ENCODE measurements around the gene TNS3. TPM values are rescaled to one million over a fixed set of nuclear protein-coding genes. Genes with fewer than 3 reads are reported as not detected.

The TNS3 gene
- total and polyA plus RNA-seq, 9 of the 15 experiments (the other 6 are each of a cell fraction or from before 2014, with no cell fraction given): 0.20 TPM; not detected in 8

DNA sequence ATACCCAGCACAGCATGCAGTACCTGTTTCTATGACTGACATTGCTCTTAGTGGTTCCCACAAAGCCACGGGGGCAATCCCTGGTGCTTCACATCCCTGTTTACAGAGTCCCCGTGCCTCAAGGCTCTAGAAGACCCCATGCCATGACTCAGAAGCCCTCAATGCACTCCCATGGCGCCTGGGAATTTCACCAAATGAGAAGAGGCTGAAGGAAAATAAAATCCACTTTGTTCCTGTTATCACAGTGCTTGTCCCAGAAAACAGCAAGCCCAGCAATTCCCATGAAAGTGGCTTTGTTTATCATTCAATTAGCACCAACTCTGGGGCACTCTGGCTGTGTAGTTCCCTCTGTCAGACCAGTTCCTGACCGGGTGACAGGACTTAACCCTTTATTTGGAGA, 268.3 kb downstream of the TNS3 start:
- Histone ChIP-seq H3K27me3 (ENCODE audit: control insufficient read depth in 2 of 2, insufficient read depth in 2 of 2, low read length in 2 of 2) (peaks cover 6 to 30% of the 10 kb centered on the region in 2 experiments; a peak in 4 of 5 replicates), H3K9me1 (ENCODE audit: control insufficient read depth, insufficient read depth, low read length) (no peaks in the 10 kb centered on the region), H3K4me2 (ENCODE audit: insufficient read depth, low read length) (no peak overlapping the region), H3K27ac (ENCODE audit: extremely low read depth, low read depth, low read length) (no peak overlapping the region), H4K20me1 (replicated peaks; ENCODE audit: control insufficient read depth, insufficient read depth, low read length) (no peaks in the 10 kb centered on the region), H3K79me2 (ENCODE audit: control insufficient read depth, insufficient read depth, low read length) (no peaks in the 10 kb centered on the region), H3K36me3 (ENCODE audit: control insufficient read depth, insufficient read depth, low read length) (no peaks in the 10 kb centered on the region), H3K4me1 (replicated peaks in 1 of 2; ENCODE audit: control insufficient read depth in 2 of 2, insufficient read depth in 2 of 2, low read length in 2 of 2) (no peaks in the 10 kb centered on the region), H3K4me3 (no peak overlapping the region), H2AFZ (ENCODE audit: low read depth, low read length) (no peak overlapping the region), H3K9me3 (replicated peaks; ENCODE audit: control insufficient read depth, insufficient read depth, low read depth, low read length) (no peaks in the 10 kb centered on the region), H3K9ac (ENCODE audit: insufficient read depth in 1 of 2, low read depth in 2 of 2, low read length in 2 of 2) (no peak overlapping the region)
- no peak for FAIRE-seq
- TF ChIP-seq POU5F1 (IDR thresholded peaks at IDR 0.05; ENCODE audit: borderline replicate concordance, low read depth, low read length, partially characterized antibody): no peak
- no peak for TF ChIP-seq ZNF12 (CRISPR knock-in tag; IDR thresholded peaks at IDR 0.05)
- TF ChIP-seq HDAC8 (tag; IDR thresholded peaks at IDR 0.05): no peak
- TF ChIP-seq ZNF324 (CRISPR knock-in tag; IDR thresholded peaks at IDR 0.05): no peak
- no peak for ATAC-seq
- 0% methylated on average over 4 of the region's 4 CpGs for WGBS (ENCODE audit: insufficient coverage, low coverage, missing lambda C conversion rate)
- CTCF ChIA-PET (ENCODE audit: low intra/inter-chr PET ratio): no interaction called here
- no TSS peak for BruUV-seq (replicated peaks)
- POLR2A ChIA-PET: no interaction called here
- in situ Hi-C loops (cut with MboI) (no loop called here), intact Hi-C loops (cut with micrococcal nuclease) (no loop called here)
- DNase-seq (ENCODE audit: extremely low read depth in 1 of 4, low spot score in 3 of 4): no peak

DNA sequence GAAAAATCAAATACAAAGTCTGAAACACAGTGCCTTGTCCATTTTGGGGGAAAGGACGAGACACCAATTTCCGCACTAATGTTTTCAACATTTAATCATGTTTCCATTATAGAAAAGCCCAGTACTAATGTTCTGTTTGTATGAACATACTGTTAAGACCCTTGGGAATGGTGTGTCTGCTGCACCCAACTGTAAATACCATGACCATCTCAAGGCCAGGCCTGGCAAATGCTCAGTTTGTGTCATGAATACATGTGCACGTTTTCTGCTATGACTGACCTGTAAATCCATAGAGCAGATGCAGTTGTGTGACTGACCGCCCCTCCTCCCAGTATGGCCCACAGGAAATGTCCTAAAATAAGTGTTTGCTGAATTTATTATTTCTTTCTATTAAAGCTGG, 270.0 kb downstream of the TNS3 start:
- no peak for FAIRE-seq
- Histone ChIP-seq H2AFZ (ENCODE audit: low read depth, low read length) (no peak overlapping the region), H3K79me2 (ENCODE audit: control insufficient read depth, insufficient read depth, low read length) (no peaks in the 10 kb centered on the region), H3K4me1 (replicated peaks in 1 of 2; ENCODE audit: control insufficient read depth in 2 of 2, insufficient read depth in 2 of 2, low read length in 2 of 2) (no peaks in the 10 kb centered on the region), H3K9ac (ENCODE audit: insufficient read depth in 1 of 2, low read depth in 2 of 2, low read length in 2 of 2) (no peak overlapping the region), H3K36me3 (ENCODE audit: control insufficient read depth, insufficient read depth, low read length) (no peaks in the 10 kb centered on the region), H3K9me1 (ENCODE audit: control insufficient read depth, insufficient read depth, low read length) (no peaks in the 10 kb centered on the region), H3K27me3 (ENCODE audit: control insufficient read depth in 2 of 2, insufficient read depth in 2 of 2, low read length in 2 of 2) (peaks cover 6 to 25% of the 10 kb centered on the region in 2 experiments; a peak in 4 of 5 replicates), H4K20me1 (replicated peaks; ENCODE audit: control insufficient read depth, insufficient read depth, low read length) (no peaks in the 10 kb centered on the region), H3K27ac (ENCODE audit: extremely low read depth, low read depth, low read length) (no peak overlapping the region), H3K4me3 (no peak overlapping the region), H3K9me3 (replicated peaks; ENCODE audit: control insufficient read depth, insufficient read depth, low read depth, low read length) (no peaks in the 10 kb centered on the region), H3K4me2 (ENCODE audit: insufficient read depth, low read length) (no peak overlapping the region)
- WGBS (ENCODE audit: insufficient coverage, low coverage, missing lambda C conversion rate): 0% methylated on average over 4 of the region's 4 CpGs
- in situ Hi-C loops (cut with MboI) (no loop called here), intact Hi-C loops (cut with micrococcal nuclease) (no loop called here)
- no peak for DNase-seq (ENCODE audit: extremely low read depth in 1 of 4, low spot score in 3 of 4)
- no TSS peak for BruUV-seq (replicated peaks)
- POLR2A ChIA-PET: no interaction called here
- CTCF ChIA-PET (ENCODE audit: low intra/inter-chr PET ratio): no interaction called here
- ATAC-seq: no peak
- TF ChIP-seq, protein P1, sequence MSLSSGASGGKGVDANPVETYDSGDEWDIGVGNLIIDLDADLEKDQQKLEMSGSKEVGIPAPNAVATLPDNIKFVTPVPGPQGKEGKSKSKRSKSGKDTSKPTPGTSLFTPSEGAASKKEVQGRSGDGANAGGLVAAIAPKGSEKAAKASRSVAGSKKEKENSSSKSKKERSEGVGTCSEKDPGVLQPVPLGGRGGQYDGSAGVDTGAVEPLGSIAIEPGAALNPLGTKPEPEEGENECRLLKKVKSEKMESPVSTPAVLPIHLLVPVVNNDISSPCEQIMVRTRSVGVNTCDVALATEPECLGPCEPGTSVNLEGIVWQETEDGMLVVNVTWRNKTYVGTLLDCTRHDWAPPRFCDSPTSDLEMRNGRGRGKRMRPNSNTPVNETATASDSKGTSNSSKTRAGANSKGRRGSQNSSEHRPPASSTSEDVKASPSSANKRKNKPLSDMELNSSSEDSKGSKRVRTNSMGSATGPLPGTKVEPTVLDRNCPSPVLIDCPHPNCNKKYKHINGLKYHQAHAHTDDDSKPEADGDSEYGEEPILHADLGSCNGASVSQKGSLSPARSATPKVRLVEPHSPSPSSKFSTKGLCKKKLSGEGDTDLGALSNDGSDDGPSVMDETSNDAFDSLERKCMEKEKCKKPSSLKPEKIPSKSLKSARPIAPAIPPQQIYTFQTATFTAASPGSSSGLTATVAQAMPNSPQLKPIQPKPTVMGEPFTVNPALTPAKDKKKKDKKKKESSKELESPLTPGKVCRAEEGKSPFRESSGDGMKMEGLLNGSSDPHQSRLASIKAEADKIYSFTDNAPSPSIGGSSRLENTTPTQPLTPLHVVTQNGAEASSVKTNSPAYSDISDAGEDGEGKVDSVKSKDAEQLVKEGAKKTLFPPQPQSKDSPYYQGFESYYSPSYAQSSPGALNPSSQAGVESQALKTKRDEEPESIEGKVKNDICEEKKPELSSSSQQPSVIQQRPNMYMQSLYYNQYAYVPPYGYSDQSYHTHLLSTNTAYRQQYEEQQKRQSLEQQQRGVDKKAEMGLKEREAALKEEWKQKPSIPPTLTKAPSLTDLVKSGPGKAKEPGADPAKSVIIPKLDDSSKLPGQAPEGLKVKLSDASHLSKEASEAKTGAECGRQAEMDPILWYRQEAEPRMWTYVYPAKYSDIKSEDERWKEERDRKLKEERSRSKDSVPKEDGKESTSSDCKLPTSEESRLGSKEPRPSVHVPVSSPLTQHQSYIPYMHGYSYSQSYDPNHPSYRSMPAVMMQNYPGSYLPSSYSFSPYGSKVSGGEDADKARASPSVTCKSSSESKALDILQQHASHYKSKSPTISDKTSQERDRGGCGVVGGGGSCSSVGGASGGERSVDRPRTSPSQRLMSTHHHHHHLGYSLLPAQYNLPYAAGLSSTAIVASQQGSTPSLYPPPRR (CRISPR knock-in tag; IDR thresholded peaks at IDR 0.05; ENCODE audit: borderline replicate concordance): no peak
- TF ChIP-seq SAFB (IDR thresholded peaks at IDR 0.05; ENCODE audit: borderline replicate concordance, low read depth, low read length): no peak
- TF ChIP-seq, protein P2, sequence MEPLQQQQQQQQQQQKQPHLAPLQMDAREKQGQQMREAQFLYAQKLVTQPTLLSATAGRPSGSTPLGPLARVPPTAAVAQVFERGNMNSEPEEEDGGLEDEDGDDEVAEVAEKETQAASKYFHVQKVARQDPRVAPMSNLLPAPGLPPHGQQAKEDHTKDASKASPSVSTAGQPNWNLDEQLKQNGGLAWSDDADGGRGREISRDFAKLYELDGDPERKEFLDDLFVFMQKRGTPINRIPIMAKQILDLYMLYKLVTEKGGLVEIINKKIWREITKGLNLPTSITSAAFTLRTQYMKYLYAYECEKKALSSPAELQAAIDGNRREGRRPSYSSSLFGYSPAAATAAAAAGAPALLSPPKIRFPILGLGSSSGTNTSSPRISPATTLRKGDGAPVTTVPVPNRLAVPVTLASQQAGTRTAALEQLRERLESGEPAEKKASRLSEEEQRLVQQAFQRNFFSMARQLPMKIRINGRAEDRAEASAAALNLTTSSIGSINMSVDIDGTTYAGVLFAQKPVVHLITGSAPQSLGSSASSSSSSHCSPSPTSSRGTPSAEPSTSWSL (CRISPR knock-in tag; IDR thresholded peaks at IDR 0.05; ENCODE audit: borderline replicate concordance): no peak
- no peak for TF ChIP-seq C11orf30 (IDR thresholded peaks at IDR 0.05; ENCODE audit: low read depth)
- TF ChIP-seq, protein P3, sequence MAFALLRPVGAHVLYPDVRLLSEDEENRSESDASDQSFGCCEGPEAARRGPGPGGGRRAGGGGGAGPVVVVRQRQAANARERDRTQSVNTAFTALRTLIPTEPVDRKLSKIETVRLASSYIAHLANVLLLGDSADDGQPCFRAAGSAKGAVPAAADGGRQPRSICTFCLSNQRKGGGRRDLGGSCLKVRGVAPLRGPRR (CRISPR knock-in tag; IDR thresholded peaks at IDR 0.05): no peak
- TF ChIP-seq ZNF232 (CRISPR knock-in tag; IDR thresholded peaks at IDR 0.05): no peak
